Measurements from ENCODE around the gene RHBDD3. TPM values are rescaled to one million over a fixed set of nuclear protein-coding genes. Genes with fewer than 3 reads are reported as not detected.

RHBDD3 gene
- total RNA-seq, 3 donors from 2014 or later (not counting 1 experiment from before 2014, with no cell fraction given) = 16.6 to 20.9 (median 17.9) TPM

DNA sequence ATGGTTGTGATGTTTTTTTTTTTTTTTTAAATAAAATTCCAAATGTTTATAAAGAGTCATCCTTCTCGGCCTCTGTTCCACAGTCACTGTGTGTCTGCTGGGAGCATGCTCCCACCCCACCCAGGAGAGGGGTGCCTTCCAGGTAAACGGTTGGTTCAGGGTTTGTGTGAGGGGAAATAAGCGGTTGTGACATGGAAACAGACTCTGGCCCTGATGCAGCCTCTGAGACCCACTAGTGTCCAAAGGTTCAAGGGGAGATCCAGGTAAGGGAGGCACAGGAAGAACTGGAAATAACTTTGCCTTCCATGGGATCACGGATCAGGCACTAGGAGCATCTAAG is 32.7 kb upstream of the RHBDD3 start:
- Histone ChIP-seq H3K27ac (ENCODE audit: low read length) (no peak overlapping the region), H3K27me3 (ENCODE audit: control insufficient read depth, insufficient read depth, low read length) (peaks cover 2% of the 10 kb centered on the region), H3K36me3 (ENCODE audit: control insufficient read depth, insufficient read depth, low read length) (peaks cover 53% of the 10 kb centered on the region), H3K4me1 (ENCODE audit: control insufficient read depth, insufficient read depth, low read length) (no peaks in the 10 kb centered on the region), H3K4me3 (ENCODE audit: low read length) (no peak overlapping the region), H3K9me3 (ENCODE audit: control insufficient read depth, insufficient read depth, low read length) (no peaks in the 10 kb centered on the region)
- no peak overlapping the region for H3K4me3 Mint-ChIP-seq
- no peaks in the 10 kb centered on the region for H3K9me3 Mint-ChIP-seq
- DNase-seq (no peak), ATAC-seq (no peak)
- peaks cover 8 to 20% of the 10 kb centered on the region in 2 donors for H3K4me1 Mint-ChIP-seq
- TF ChIP-seq, protein P1, sequence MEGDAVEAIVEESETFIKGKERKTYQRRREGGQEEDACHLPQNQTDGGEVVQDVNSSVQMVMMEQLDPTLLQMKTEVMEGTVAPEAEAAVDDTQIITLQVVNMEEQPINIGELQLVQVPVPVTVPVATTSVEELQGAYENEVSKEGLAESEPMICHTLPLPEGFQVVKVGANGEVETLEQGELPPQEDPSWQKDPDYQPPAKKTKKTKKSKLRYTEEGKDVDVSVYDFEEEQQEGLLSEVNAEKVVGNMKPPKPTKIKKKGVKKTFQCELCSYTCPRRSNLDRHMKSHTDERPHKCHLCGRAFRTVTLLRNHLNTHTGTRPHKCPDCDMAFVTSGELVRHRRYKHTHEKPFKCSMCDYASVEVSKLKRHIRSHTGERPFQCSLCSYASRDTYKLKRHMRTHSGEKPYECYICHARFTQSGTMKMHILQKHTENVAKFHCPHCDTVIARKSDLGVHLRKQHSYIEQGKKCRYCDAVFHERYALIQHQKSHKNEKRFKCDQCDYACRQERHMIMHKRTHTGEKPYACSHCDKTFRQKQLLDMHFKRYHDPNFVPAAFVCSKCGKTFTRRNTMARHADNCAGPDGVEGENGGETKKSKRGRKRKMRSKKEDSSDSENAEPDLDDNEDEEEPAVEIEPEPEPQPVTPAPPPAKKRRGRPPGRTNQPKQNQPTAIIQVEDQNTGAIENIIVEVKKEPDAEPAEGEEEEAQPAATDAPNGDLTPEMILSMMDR (IDR thresholded peaks at IDR 0.05) = no peak
- intact Hi-C loops (cut with micrococcal nuclease) = no loop called here
- WGBS (ENCODE audit: insufficient coverage) = 89% methylated on average over 4 of the region's 4 CpGs
- H3K27me3 Mint-ChIP-seq (ENCODE audit: low read depth in 2 of 2) = peaks cover 0 to 8% of the 10 kb centered on the region in 2 donors
- H3K27ac Mint-ChIP-seq = peak overlapping the region; percentile 59 to 73
- peaks cover 19% of the 10 kb centered on the region for H3K36me3 Mint-ChIP-seq

DNA sequence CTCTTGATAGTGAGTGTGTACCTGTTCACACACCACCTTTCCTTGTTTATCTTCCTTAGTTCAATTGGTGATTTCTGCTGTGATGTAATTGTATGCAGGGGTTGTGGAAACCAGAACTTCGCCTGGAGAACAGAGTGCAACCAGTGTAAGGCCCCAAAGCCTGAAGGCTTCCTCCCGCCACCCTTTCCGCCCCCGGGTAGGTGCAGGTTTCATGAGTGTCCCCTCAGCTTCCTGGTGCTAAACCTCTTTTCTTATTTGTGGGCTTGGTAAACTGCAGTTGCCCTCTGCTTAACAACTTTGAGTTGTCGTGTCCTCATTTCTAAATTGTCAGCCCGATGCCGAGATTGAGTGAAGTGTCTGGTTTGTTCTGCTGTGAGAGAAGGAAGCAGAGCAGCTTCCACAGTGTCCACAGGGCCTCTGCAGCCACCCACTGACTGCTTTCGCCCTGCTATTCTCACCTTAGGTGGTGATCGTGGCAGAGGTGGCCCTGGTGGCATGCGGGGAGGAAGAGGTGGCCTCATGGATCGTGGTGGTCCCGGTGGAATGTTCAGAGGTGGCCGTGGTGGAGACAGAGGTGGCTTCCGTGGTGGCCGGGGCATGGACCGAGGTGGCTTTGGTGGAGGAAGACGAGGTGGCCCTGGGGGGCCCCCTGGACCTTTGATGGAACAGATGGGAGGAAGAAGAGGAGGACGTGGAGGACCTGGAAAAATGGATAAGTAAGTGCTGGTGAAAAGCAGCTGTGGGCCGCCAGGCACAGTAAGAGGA is 31.5 kb upstream of the RHBDD3 start:
- Mint-ChIP-seq H3K27me3 (ENCODE audit: low read depth in 2 of 2) (no peaks in the 10 kb centered on the region), H3K4me3 (no peak overlapping the region), H3K4me1 (peaks cover 8 to 20% of the 10 kb centered on the region in 2 donors), H3K36me3 (peaks cover 19% of the 10 kb centered on the region), H3K27ac (peak overlapping the region; percentile 77), H3K9me3 (no peaks in the 10 kb centered on the region)
- Histone ChIP-seq H3K36me3 (ENCODE audit: control insufficient read depth, insufficient read depth, low read length) (peaks cover 65% of the 10 kb centered on the region), H3K27ac (ENCODE audit: low read length) (no peak overlapping the region), H3K4me1 (ENCODE audit: control insufficient read depth, insufficient read depth, low read length) (no peaks in the 10 kb centered on the region), H3K9me3 (ENCODE audit: control insufficient read depth, insufficient read depth, low read length) (no peaks in the 10 kb centered on the region), H3K27me3 (ENCODE audit: control insufficient read depth, insufficient read depth, low read length) (no peaks in the 10 kb centered on the region), H3K4me3 (ENCODE audit: low read length) (no peak overlapping the region)
- TF ChIP-seq, protein P1 (IDR thresholded peaks at IDR 0.05) = no peak
- DNase-seq = no peak
- peak in 1 of 3 donors; percentile 8 for ATAC-seq
- 91% methylated on average over 19 of the region's 19 CpGs for WGBS (ENCODE audit: insufficient coverage)
- intact Hi-C loops (cut with micrococcal nuclease) = no loop called here

DNA sequence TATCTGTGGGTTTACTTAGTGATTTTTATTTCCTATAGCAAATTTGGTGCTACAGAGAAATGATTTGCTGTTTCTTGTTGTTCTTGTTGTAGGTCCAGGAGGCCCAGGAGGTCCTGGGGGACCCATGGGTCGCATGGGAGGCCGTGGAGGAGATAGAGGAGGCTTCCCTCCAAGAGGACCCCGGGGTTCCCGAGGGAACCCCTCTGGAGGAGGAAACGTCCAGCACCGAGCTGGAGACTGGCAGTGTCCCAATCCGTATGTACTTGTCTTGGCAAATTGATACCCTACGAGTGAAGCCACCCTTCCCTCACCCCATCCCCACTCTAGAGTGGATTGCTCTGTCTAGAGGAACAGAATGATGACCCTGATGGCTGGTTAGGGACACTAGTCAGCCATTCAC is 30.9 kb upstream of the RHBDD3 start:
- 94% methylated on average over 8 of the region's 8 CpGs for WGBS (ENCODE audit: insufficient coverage)
- intact Hi-C loops (cut with micrococcal nuclease) = no loop called here
- H3K27me3 ChIP-seq (ENCODE audit: control insufficient read depth, insufficient read depth, low read length) = no peaks in the 10 kb centered on the region
- no peaks in the 10 kb centered on the region for H3K9me3 ChIP-seq (ENCODE audit: control insufficient read depth, insufficient read depth, low read length)
- no peak overlapping the region for H3K4me3 Mint-ChIP-seq
- H3K36me3 ChIP-seq (ENCODE audit: control insufficient read depth, insufficient read depth, low read length) = peaks cover 70% of the 10 kb centered on the region
- peak in 1 of 3 donors; percentile 10 for ATAC-seq
- H3K27me3 Mint-ChIP-seq (ENCODE audit: low read depth in 2 of 2) = no peaks in the 10 kb centered on the region
- TF ChIP-seq, protein P1 (IDR thresholded peaks at IDR 0.05) = no peak
- no peaks in the 10 kb centered on the region for H3K9me3 Mint-ChIP-seq
- peaks cover 19% of the 10 kb centered on the region for H3K36me3 Mint-ChIP-seq
- H3K4me3 ChIP-seq (ENCODE audit: low read length) = no peak overlapping the region
- H3K4me1 Mint-ChIP-seq = peaks cover 8 to 20% of the 10 kb centered on the region in 2 donors
- no peak for DNase-seq
- no peak overlapping the region for H3K27ac ChIP-seq (ENCODE audit: low read length)
- no peaks in the 10 kb centered on the region for H3K4me1 ChIP-seq (ENCODE audit: control insufficient read depth, insufficient read depth, low read length)
- peak overlapping the region; percentile 56 to 77 for H3K27ac Mint-ChIP-seq

DNA sequence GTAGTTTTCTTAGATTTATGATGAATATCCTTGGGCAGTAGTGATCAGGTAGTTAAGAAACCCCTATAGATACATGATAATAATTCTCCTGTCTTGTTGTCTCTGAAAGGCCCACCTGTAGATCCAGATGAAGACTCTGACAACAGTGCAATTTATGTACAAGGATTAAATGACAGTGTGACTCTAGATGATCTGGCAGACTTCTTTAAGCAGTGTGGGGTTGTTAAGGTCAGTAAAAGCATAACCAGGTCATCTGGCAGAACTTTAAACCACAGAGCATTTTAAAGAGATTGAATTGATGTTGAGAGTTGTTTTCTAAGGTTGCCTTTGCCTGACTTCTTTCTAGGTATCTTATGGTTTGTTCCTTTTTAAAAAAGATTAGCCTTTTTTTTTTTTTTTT is 24.6 kb upstream of the RHBDD3 start:
- Mint-ChIP-seq H3K27ac (peak overlapping the region; percentile 38 to 58), H3K4me1 (peaks cover 25 to 26% of the 10 kb centered on the region in 2 donors), H3K9me3 (no peaks in the 10 kb centered on the region), H3K4me3 (no peak overlapping the region), H3K27me3 (ENCODE audit: low read depth in 2 of 2) (no peaks in the 10 kb centered on the region), H3K36me3 (peaks cover 31% of the 10 kb centered on the region)
- H3K9me3 ChIP-seq (ENCODE audit: control insufficient read depth, insufficient read depth, low read length) = no peaks in the 10 kb centered on the region
- no peaks in the 10 kb centered on the region for H3K27me3 ChIP-seq (ENCODE audit: control insufficient read depth, insufficient read depth, low read length)
- peaks cover 99% of the 10 kb centered on the region for H3K36me3 ChIP-seq (ENCODE audit: control insufficient read depth, insufficient read depth, low read length)
- intact Hi-C loops (cut with micrococcal nuclease) = no loop called here
- H3K4me1 ChIP-seq (ENCODE audit: control insufficient read depth, insufficient read depth, low read length) = no peaks in the 10 kb centered on the region
- TF ChIP-seq, protein P1 (IDR thresholded peaks at IDR 0.05) = no peak
- ATAC-seq = peak in 1 of 3 donors; percentile 7
- H3K4me3 ChIP-seq (ENCODE audit: low read length) = no peak overlapping the region
- DNase-seq = no peak
- H3K27ac ChIP-seq (ENCODE audit: low read length) = no peak overlapping the region
